H9 (cell line): ENCODE measurements around the gene CCNO. TPM values are rescaled to one million over a fixed set of nuclear protein-coding genes. Genes with fewer than 3 reads are reported as not detected.

Source experiments
- DNase-seq: peaks from one replicate; pipeline ENCODE4 v3.0.0-alpha.2; 2017
- H2AFZ ChIP-seq: one replicate; pipeline ENCODE4 v1.6.1; 2013; ENCODE audit warnings: mild to moderate bottlenecking, low read length, control low read depth, moderate library complexity
- H2AK5ac ChIP-seq: 2 replicates; pipeline ENCODE4 v1.6.1; 2013; ENCODE audit warnings: low read length, control low read depth, mixed read lengths; ENCODE audit not compliant: insufficient read length
- H2BK120ac ChIP-seq: one replicate; pipeline ENCODE4 v1.6.1; 2013; ENCODE audit warnings: low read depth, mild to moderate bottlenecking, low read length, control low read depth, inconsistent platforms; ENCODE audit not compliant: poor library complexity, severe bottlenecking
- H2BK12ac ChIP-seq: 2 replicates; pipeline ENCODE4 v1.6.1; 2013; ENCODE audit warnings: low read length, control low read depth, mixed read lengths, low read depth; ENCODE audit not compliant: insufficient read length
- H2BK15ac ChIP-seq: 2 replicates; pipeline ENCODE4 v1.6.1; 2013; ENCODE audit warnings: low read depth, low read length, control low read depth
- H2BK20ac ChIP-seq: one replicate; pipeline ENCODE4 v1.6.1; 2013; ENCODE audit warnings: low read depth, mild to moderate bottlenecking, low read length, control low read depth, inconsistent platforms; ENCODE audit not compliant: poor library complexity, severe bottlenecking
- H2BK5ac ChIP-seq: 2 replicates; pipeline ENCODE4 v1.6.1; 2013; ENCODE audit warnings: low read length, control low read depth, mixed read lengths; ENCODE audit not compliant: insufficient read length
- H3K14ac ChIP-seq: 2 replicates; pipeline ENCODE4 v1.6.1; 2013; ENCODE audit warnings: low read length, control low read depth; ENCODE audit not compliant: insufficient read depth
- H3K18ac ChIP-seq: 2 replicates; pipeline ENCODE4 v1.6.1; 2013; ENCODE audit warnings: low read depth, mild to moderate bottlenecking, mixed read lengths, low read length, control low read depth; ENCODE audit not compliant: insufficient read length
- H3K23ac ChIP-seq: 2 replicates; pipeline ENCODE4 v1.6.1; 2013; ENCODE audit warnings: low read length, control low read depth, mixed read lengths, low read depth; ENCODE audit not compliant: insufficient read length
- H3K23me2 ChIP-seq: 2 replicates; pipeline ENCODE4 v1.6.1; 2013; ENCODE audit warnings: low read depth, mild to moderate bottlenecking, mixed read lengths, low read length, control low read depth; ENCODE audit not compliant: insufficient read length, poor library complexity, severe bottlenecking
- H3K27ac ChIP-seq: 2 replicates; pipeline ENCODE4 v1.5.1; 2013; ENCODE audit warnings: low read length, control low read depth, mixed read lengths, low read depth; ENCODE audit not compliant: insufficient read length
- H3K27me3 ChIP-seq: 2 replicates; pipeline ENCODE4 v1.6.1; 2013; ENCODE audit warnings: low read length, control low read depth, inconsistent platforms; ENCODE audit not compliant: insufficient read depth
- H3K4ac ChIP-seq: 2 replicates; pipeline ENCODE4 v1.6.1; 2013; ENCODE audit warnings: low read depth, mild to moderate bottlenecking, control low read depth, inconsistent platforms, low read length, moderate library complexity
- H3K4me1 ChIP-seq: 2 replicates; pipeline ENCODE4 v1.6.1; 2013; ENCODE audit warnings: low read length, control low read depth, inconsistent platforms; ENCODE audit not compliant: insufficient read depth
- H3K4me2 ChIP-seq: 2 replicates; pipeline ENCODE4 v1.6.1; 2013; ENCODE audit warnings: low read length, control low read depth, mixed read lengths; ENCODE audit not compliant: insufficient read length, insufficient read depth
- H3K56ac ChIP-seq: 2 replicates; pipeline ENCODE4 v1.6.1; 2013; ENCODE audit warnings: low read depth, mild to moderate bottlenecking, mixed read lengths, low read length, control low read depth; ENCODE audit not compliant: insufficient read length
- H3K79me1 ChIP-seq: 2 replicates; pipeline ENCODE4 v1.6.1; 2013; ENCODE audit warnings: low read depth, mild to moderate bottlenecking, moderate library complexity, low read length, control low read depth, inconsistent platforms; ENCODE audit not compliant: insufficient read depth, poor library complexity, severe bottlenecking
- H3K79me2 ChIP-seq: 2 replicates; pipeline ENCODE4 v1.6.1; 2013; ENCODE audit warnings: low read length, control low read depth, inconsistent platforms; ENCODE audit not compliant: insufficient read depth
- H3K9ac ChIP-seq: 2 replicates; pipeline ENCODE4 v1.6.1; 2013; ENCODE audit warnings: low read length, control low read depth, mixed read lengths; ENCODE audit not compliant: insufficient read length; ENCODE audit errors: extremely low read depth
- H3K9me3 ChIP-seq: one replicate; pipeline ENCODE4 v1.6.1; 2013; ENCODE audit warnings: low read depth, low read length, inconsistent platforms; ENCODE audit not compliant: control insufficient read depth
- H3T11ph ChIP-seq: one replicate; pipeline ENCODE4 v1.6.1; 2013; ENCODE audit warnings: mild to moderate bottlenecking, low read length, control low read depth, inconsistent platforms
- H4K20me1 ChIP-seq: one replicate; pipeline ENCODE4 v1.6.1; 2013; ENCODE audit not compliant: control insufficient read depth, insufficient read length, insufficient read depth
- H4K5ac ChIP-seq: 2 replicates; pipeline ENCODE4 v1.6.1; 2013; ENCODE audit warnings: low read depth, mild to moderate bottlenecking, mixed read lengths, low read length, control low read depth; ENCODE audit not compliant: insufficient read length
- H4K8ac ChIP-seq: replicated peaks from 2 replicates; pipeline ENCODE4 v1.6.1; 2013; ENCODE audit warnings: low read length, control low read depth, mixed read lengths, low read depth; ENCODE audit not compliant: insufficient read length
- H4K91ac ChIP-seq: 2 replicates; pipeline ENCODE4 v1.6.1; 2013; ENCODE audit warnings: low read depth, mild to moderate bottlenecking, moderate library complexity, mixed read lengths, low read length, control low read depth; ENCODE audit not compliant: insufficient read length
- H3K27ac Mint-ChIP-seq, 3 experiments: 2 replicates in 2 of 3; 3 replicates in 1 of 3; pipeline ENCODE4 v1.8.0; 2020 to 2021; ENCODE audit warnings: mixed read lengths in 3 of 3, mild to moderate bottlenecking in 1 of 3, moderate library complexity in 1 of 3
- H3K27me3 Mint-ChIP-seq: 2 replicates; pipeline ENCODE4 v1.8.0; 2021; ENCODE audit warnings: low read depth, mild to moderate bottlenecking, moderate library complexity, mixed read lengths
- H3K36me3 Mint-ChIP-seq, 3 experiments: 2 replicates in 2 of 3; 3 replicates in 1 of 3; pipeline ENCODE4 v1.8.0; 2020 to 2021; ENCODE audit warnings: low read depth in 3 of 3, mixed read lengths in 3 of 3; ENCODE audit not compliant: insufficient read depth in 1 of 3
- H3K4me1 Mint-ChIP-seq, 2 experiments: 2 replicates each; pipeline ENCODE4 v1.8.0; 2020; ENCODE audit warnings: mixed read lengths in 2 of 2
- H3K4me3 Mint-ChIP-seq, 2 experiments: 2 replicates in 1 of 2; 3 replicates in 1 of 2; pipeline ENCODE4 v1.8.0; 2020 to 2021; ENCODE audit warnings: mild to moderate bottlenecking in 2 of 2, mixed read lengths in 2 of 2, moderate library complexity in 1 of 2
- H3K9me3 Mint-ChIP-seq, 2 experiments: 2 replicates in 1 of 2; 3 replicates in 1 of 2; pipeline ENCODE4 v1.8.0; 2020; ENCODE audit warnings: mild to moderate bottlenecking in 2 of 2, mixed read lengths in 2 of 2, moderate library complexity in 1 of 2
- CTCF ChIP-seq: fragments of 200-600 bp; sonication (generic); conservative IDR thresholded peaks from 3 replicates; pipeline ENCODE4 v1.8.0; 2021; ENCODE audit warnings: antibody characterized with exemption, mild to moderate bottlenecking
- WGBS: extraction: QIAGEN DNeasy Blood & Tissue Kit; methylation state at CpG from one replicate; pipeline ENCODE4 v1.1.7; 2013; ENCODE audit warnings: missing lambda C conversion rate, low lambda C conversion rate, mixed read lengths; ENCODE audit not compliant: insufficient read length; ENCODE audit errors: extremely low coverage; 5-methylcytosine and 5-hydroxymethylcytosine counted together
- total RNA-seq: library from RNA; stranded (reverse); gene quantifications from 2 replicates; pipeline ENCODE4 v1.2.1, GENCODE V29; 2021

CCNO gene
- total RNA-seq, 1 experiment from 2014 or later: 0.24 TPM

- H3K27ac ChIP-seq: no peak overlapping the region
Measured at GRCh38 chr5:55226027-55226933, 7.1 kb downstream of the CCNO start.

More at GRCh38 chr5:55226027-55226933, 7.1 kb downstream of the CCNO start:
- peaks cover 3 to 6% of the 10 kb centered on the region in 2 experiments for H3K9me3 Mint-ChIP-seq
- Histone ChIP-seq H3K14ac (no peak overlapping the region), H3K79me2 (no peaks in the 10 kb centered on the region), H2BK120ac (no peak overlapping the region), H2BK20ac (no peak overlapping the region), H4K8ac (no peak overlapping the region), H2AFZ (no peak overlapping the region), H2BK15ac (no peak overlapping the region), H3K4me2 (peak overlapping the region; percentile 60), H3K23me2 (peaks cover 8% of the 10 kb centered on the region), H3K9ac (no peak overlapping the region), H3K4ac (no peak overlapping the region), H3T11ph (no peak overlapping the region), H3K79me1 (no peaks in the 10 kb centered on the region), H2AK5ac (no peak overlapping the region), H3K4me1 (no peaks in the 10 kb centered on the region), H4K20me1 (peaks cover 4% of the 10 kb centered on the region), H4K91ac (no peak overlapping the region), H3K9me3 (no peaks in the 10 kb centered on the region), H3K18ac (no peak overlapping the region), H3K23ac (no peak overlapping the region), H2BK5ac (no peak overlapping the region), H4K5ac (no peak overlapping the region), H3K27me3 (peaks cover 89% of the 10 kb centered on the region), H2BK12ac (no peak overlapping the region), H3K56ac (no peak overlapping the region)
- peak; percentile 93 for TF ChIP-seq CTCF
- H3K27ac Mint-ChIP-seq: no peak overlapping the region
- H3K4me3 Mint-ChIP-seq: peak overlapping the region; percentile 40 to 68
- H3K36me3 Mint-ChIP-seq: no peaks in the 10 kb centered on the region; a peak in 1 of 7 replicates
- DNase-seq: peak; percentile 87
- H3K4me1 Mint-ChIP-seq: peaks cover 19 to 27% of the 10 kb centered on the region in 2 experiments
- peaks cover 98% of the 10 kb centered on the region for H3K27me3 Mint-ChIP-seq
- no CpG with 5 or more reads among the region's 54 CpGs for whole genome bisulfite sequencing
